ENCODE data around the gene NOSTRIN.
"Not testable (repeated sequence)": the region's sequence is repeated elsewhere in the genome, so short reads cannot be mapped to it uniquely, and the experiment has no call there.

The NOSTRIN gene

GRCh38 chr2:168790226-168790902 is 12.1 kb upstream of the NOSTRIN start:
- Histone ChIP-seq H3K4me3 (ENCODE audit: low read depth, low read length) (no peak overlapping the region), H3K4ac (ENCODE audit: low read depth, low read length) (no peak overlapping the region), H3K36me3 (ENCODE audit: control insufficient read depth in 1 of 2, insufficient read depth in 2 of 2, low read length in 2 of 2) (no peaks in the 10 kb centered on the region), H3K4me2 (ENCODE audit: low read length) (no peak overlapping the region), H3K79me2 (ENCODE audit: control insufficient read depth, insufficient read depth, low read length, poor library complexity) (no peaks in the 10 kb centered on the region), H3K9ac (ENCODE audit: low read length) (no peak overlapping the region), H4K8ac (ENCODE audit: low read depth, low read length) (no peak overlapping the region), H3K23ac (ENCODE audit: low read length) (no peak overlapping the region), H2AFZ (ENCODE audit: insufficient read depth, low read length, poor library complexity) (no peak overlapping the region), H2BK120ac (ENCODE audit: insufficient read depth, low read length, poor library complexity) (no peak overlapping the region), H3K27me3 (ENCODE audit: insufficient read depth, low read length) (no peaks in the 10 kb centered on the region), H3K14ac (ENCODE audit: low read length) (no peak overlapping the region), H3K79me1 (ENCODE audit: low read length) (no peaks in the 10 kb centered on the region), H4K91ac (ENCODE audit: low read depth, low read length) (no peak overlapping the region), H3K9me3 (ENCODE audit: insufficient read depth, low read depth, low read length) (peaks cover 2% of the 10 kb centered on the region), H2AK5ac (ENCODE audit: low read length) (no peak overlapping the region), H2BK5ac (ENCODE audit: low read depth, low read length, poor library complexity) (no peak overlapping the region), H3K18ac (ENCODE audit: low read length) (no peak overlapping the region), H4K12ac (ENCODE audit: low read depth, low read length) (no peak overlapping the region), H2BK12ac (ENCODE audit: low read length) (no peak overlapping the region), H3K27ac (ENCODE audit: low read depth, low read length) (no peak overlapping the region), H3K4me1 (ENCODE audit: control insufficient read depth in 1 of 2, insufficient read depth in 2 of 2, low read length in 2 of 2) (peaks cover 0 to 2% of the 10 kb centered on the region in 2 experiments)
- no peak for DNase-seq
- no CpG with 5 or more reads among the region's 5 CpGs for WGBS (ENCODE audit: extremely low coverage, insufficient coverage, insufficient read length)

GRCh38 chr2:168791140-168791539 is 11.3 kb upstream of the NOSTRIN start:
- H3K4me1 ChIP-seq (ENCODE audit: control insufficient read depth in 1 of 2, insufficient read depth in 2 of 2, low read length in 2 of 2); H2BK12ac ChIP-seq (ENCODE audit: low read length); H3K27me3 ChIP-seq (ENCODE audit: insufficient read depth, low read length); H4K91ac ChIP-seq (ENCODE audit: low read depth, low read length); H3K9me3 ChIP-seq (ENCODE audit: insufficient read depth, low read depth, low read length); H2AFZ ChIP-seq (ENCODE audit: insufficient read depth, low read length, poor library complexity); H3K9ac ChIP-seq (ENCODE audit: low read length); H3K27ac ChIP-seq (ENCODE audit: low read depth, low read length); H3K4me3 ChIP-seq (ENCODE audit: low read depth, low read length); H2AK5ac ChIP-seq (ENCODE audit: low read length); H4K12ac ChIP-seq (ENCODE audit: low read depth, low read length); DNase-seq; H3K18ac ChIP-seq (ENCODE audit: low read length); H3K4ac ChIP-seq (ENCODE audit: low read depth, low read length); H2BK120ac ChIP-seq (ENCODE audit: insufficient read depth, low read length, poor library complexity); H3K23ac ChIP-seq (ENCODE audit: low read length); H3K79me2 ChIP-seq (ENCODE audit: control insufficient read depth, insufficient read depth, low read length, poor library complexity); H2BK5ac ChIP-seq (ENCODE audit: low read depth, low read length, poor library complexity); H3K36me3 ChIP-seq (ENCODE audit: control insufficient read depth in 1 of 2, insufficient read depth in 2 of 2, low read length in 2 of 2); H3K14ac ChIP-seq (ENCODE audit: low read length); H4K8ac ChIP-seq (ENCODE audit: low read depth, low read length); H3K4me2 ChIP-seq (ENCODE audit: low read length); H3K79me1 ChIP-seq (ENCODE audit: low read length): not testable (repeated sequence)
- WGBS (ENCODE audit: extremely low coverage, insufficient coverage, insufficient read length), result no CpG with 5 or more reads among the region's 2 CpGs

- WGBS (ENCODE audit: extremely low coverage, insufficient coverage, insufficient read length), result no CpG with 5 or more reads among the region's 2 CpGs
Observed at GRCh38 chr2:168793596-168793995, 8.8 kb upstream of the NOSTRIN start.

DNA sequence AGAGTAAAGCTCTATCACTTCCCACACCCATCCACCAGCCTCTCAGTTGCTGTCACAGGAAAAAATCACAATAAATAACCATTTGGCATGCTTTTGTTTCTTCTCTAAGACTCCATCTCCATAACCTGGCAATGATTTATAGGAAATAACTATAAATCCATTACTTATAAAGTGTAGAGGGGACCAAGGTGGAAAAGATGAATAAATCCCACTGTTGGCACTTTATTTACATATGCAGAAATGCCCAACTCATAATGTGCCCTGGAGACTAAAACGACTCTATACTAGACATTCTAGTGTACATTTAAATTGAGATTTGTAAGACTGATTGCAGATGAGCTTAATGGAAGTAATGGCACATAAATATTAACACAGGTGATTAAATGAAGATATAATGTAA is 7.5 kb upstream of the NOSTRIN start:
- no peak overlapping the region for H2AK5ac ChIP-seq (ENCODE audit: low read length)
- H2BK12ac ChIP-seq (ENCODE audit: low read length), result no peak overlapping the region
- DNase-seq, result no peak
- H3K36me3 ChIP-seq (ENCODE audit: control insufficient read depth in 1 of 2, insufficient read depth in 2 of 2, low read length in 2 of 2), result no peaks in the 10 kb centered on the region
- H2BK5ac ChIP-seq (ENCODE audit: low read depth, low read length, poor library complexity), result no peak overlapping the region
- H3K27me3 ChIP-seq (ENCODE audit: insufficient read depth, low read length), result no peaks in the 10 kb centered on the region
- H2BK120ac ChIP-seq (ENCODE audit: insufficient read depth, low read length, poor library complexity), result no peak overlapping the region
- H3K18ac ChIP-seq (ENCODE audit: low read length), result no peak overlapping the region
- no peak overlapping the region for H4K91ac ChIP-seq (ENCODE audit: low read depth, low read length)
- H3K27ac ChIP-seq (ENCODE audit: low read depth, low read length), result no peak overlapping the region
- H3K4ac ChIP-seq (ENCODE audit: low read depth, low read length), result no peak overlapping the region
- no peaks in the 10 kb centered on the region for H3K9me3 ChIP-seq (ENCODE audit: insufficient read depth, low read depth, low read length)
- no peak overlapping the region for H3K4me2 ChIP-seq (ENCODE audit: low read length)
- H3K79me1 ChIP-seq (ENCODE audit: low read length), result no peaks in the 10 kb centered on the region
- H3K23ac ChIP-seq (ENCODE audit: low read length), result no peak overlapping the region
- H3K4me3 ChIP-seq (ENCODE audit: low read depth, low read length), result no peak overlapping the region
- no CpG with 5 or more reads among the region's 1 CpG for WGBS (ENCODE audit: extremely low coverage, insufficient coverage, insufficient read length)
- H4K8ac ChIP-seq (ENCODE audit: low read depth, low read length), result no peak overlapping the region
- H3K14ac ChIP-seq (ENCODE audit: low read length), result no peak overlapping the region
- H2AFZ ChIP-seq (ENCODE audit: insufficient read depth, low read length, poor library complexity), result no peak overlapping the region
- H3K79me2 ChIP-seq (ENCODE audit: control insufficient read depth, insufficient read depth, low read length, poor library complexity), result no peaks in the 10 kb centered on the region
- no peak overlapping the region for H3K9ac ChIP-seq (ENCODE audit: low read length)
- H3K4me1 ChIP-seq (ENCODE audit: control insufficient read depth in 1 of 2, insufficient read depth in 2 of 2, low read length in 2 of 2), result no peaks in the 10 kb centered on the region
- H4K12ac ChIP-seq (ENCODE audit: low read depth, low read length), result no peak overlapping the region

More at GRCh38 chr2:168793596-168793995, 8.8 kb upstream of the NOSTRIN start:
- H2AK5ac ChIP-seq (ENCODE audit: low read length), result no peak overlapping the region
- no peak overlapping the region for H2BK12ac ChIP-seq (ENCODE audit: low read length)
- no peak for DNase-seq
- no peak overlapping the region for H3K4me3 ChIP-seq (ENCODE audit: low read depth, low read length)
- no peak overlapping the region for H2BK5ac ChIP-seq (ENCODE audit: low read depth, low read length, poor library complexity)
- H4K8ac ChIP-seq (ENCODE audit: low read depth, low read length), result no peak overlapping the region
- no peak overlapping the region for H4K91ac ChIP-seq (ENCODE audit: low read depth, low read length)
- H3K79me2 ChIP-seq (ENCODE audit: control insufficient read depth, insufficient read depth, low read length, poor library complexity), result no peaks in the 10 kb centered on the region
- no peak overlapping the region for H3K23ac ChIP-seq (ENCODE audit: low read length)
- H4K12ac ChIP-seq (ENCODE audit: low read depth, low read length), result no peak overlapping the region
- H3K18ac ChIP-seq (ENCODE audit: low read length), result no peak overlapping the region
- H3K14ac ChIP-seq (ENCODE audit: low read length), result no peak overlapping the region
- no peaks in the 10 kb centered on the region for H3K27me3 ChIP-seq (ENCODE audit: insufficient read depth, low read length)
- no peaks in the 10 kb centered on the region for H3K4me1 ChIP-seq (ENCODE audit: control insufficient read depth in 1 of 2, insufficient read depth in 2 of 2, low read length in 2 of 2)
- no peaks in the 10 kb centered on the region for H3K79me1 ChIP-seq (ENCODE audit: low read length)
- no peaks in the 10 kb centered on the region for H3K9me3 ChIP-seq (ENCODE audit: insufficient read depth, low read depth, low read length)
- no peak overlapping the region for H2AFZ ChIP-seq (ENCODE audit: insufficient read depth, low read length, poor library complexity)
- no peak overlapping the region for H3K4me2 ChIP-seq (ENCODE audit: low read length)
- H3K36me3 ChIP-seq (ENCODE audit: control insufficient read depth in 1 of 2, insufficient read depth in 2 of 2, low read length in 2 of 2), result no peaks in the 10 kb centered on the region
- H3K9ac ChIP-seq (ENCODE audit: low read length), result no peak overlapping the region
- no peak overlapping the region for H3K4ac ChIP-seq (ENCODE audit: low read depth, low read length)
- no peak overlapping the region for H3K27ac ChIP-seq (ENCODE audit: low read depth, low read length)
- no peak overlapping the region for H2BK120ac ChIP-seq (ENCODE audit: insufficient read depth, low read length, poor library complexity)

Measured in trophoblast cell (in vitro differentiated cells and primary cell).